HG03097 (cell line): ENCODE measurements around the gene ARHGAP26.

Experiments
- ATAC-seq: cut with Tn5 transposase; IDR thresholded peaks from one replicate; pipeline ENCODE4 v1.9.1; 2021; ENCODE audit not compliant: unreplicated experiment, low FRiP score

The ARHGAP26 gene

DNA sequence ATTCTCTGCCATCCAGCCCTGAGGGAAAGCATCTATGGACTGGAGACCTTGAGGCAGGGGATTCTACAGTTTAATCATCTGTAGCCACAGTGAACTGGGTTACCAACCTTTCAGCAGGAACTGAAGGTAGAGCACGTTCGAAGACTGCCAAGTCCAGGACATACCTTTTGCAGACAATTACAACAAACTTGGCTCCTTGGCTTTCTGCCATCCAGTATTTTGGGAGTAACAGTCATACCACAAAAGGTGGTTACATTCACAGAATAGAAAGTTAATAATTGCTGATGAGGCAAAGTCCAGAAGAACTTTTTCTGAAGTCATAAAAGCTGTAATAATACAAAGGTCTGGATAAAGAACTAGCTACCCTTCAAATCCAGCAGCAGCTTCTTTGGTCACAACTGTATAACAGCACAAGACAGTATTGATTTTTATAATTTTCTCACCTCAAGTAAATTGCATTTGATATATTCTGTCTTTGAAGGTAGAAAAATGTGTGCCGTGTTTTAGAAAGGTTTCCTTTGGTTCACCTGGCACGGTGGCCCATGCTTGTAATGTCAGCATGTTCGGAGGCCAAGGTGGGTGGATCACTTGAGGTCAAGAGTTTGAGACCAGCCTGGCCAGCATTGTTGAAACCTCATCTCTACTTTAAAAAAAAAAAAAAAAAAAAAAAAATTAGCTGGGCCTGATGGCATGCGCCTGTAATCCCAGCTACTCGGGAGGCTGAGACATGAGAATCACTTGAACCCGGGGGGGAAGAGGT lies 396.7 kb downstream of the ARHGAP26 start:
- ATAC-seq: no peak

DNA sequence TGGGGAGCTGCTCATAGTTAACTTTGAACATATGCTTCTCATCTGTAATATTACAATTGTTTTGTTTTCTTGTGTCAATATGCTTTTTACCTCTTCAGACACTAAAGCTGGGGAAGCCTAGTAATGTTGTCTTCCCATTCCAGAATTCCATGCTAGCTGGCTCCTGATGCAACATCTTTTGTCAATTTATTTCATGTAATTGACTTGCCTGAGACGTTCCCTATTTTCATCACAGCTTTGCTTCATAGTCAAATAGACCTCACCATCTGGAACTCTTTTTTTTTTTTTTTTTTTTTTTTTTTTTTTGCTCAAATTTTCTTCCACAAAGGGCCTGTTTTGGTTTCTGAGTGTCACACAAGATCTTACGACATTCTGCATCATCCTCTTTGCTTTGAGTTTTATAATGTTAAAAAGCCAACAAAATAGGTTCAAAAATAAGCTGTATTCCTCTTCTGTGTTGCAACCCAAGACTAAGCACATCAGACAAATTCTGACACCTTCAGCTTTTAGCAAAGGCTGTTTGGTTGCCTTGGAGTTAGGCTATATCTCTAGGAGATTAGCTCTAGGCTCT lies 398.1 kb downstream of the ARHGAP26 start:
- ATAC-seq: no peak

DNA sequence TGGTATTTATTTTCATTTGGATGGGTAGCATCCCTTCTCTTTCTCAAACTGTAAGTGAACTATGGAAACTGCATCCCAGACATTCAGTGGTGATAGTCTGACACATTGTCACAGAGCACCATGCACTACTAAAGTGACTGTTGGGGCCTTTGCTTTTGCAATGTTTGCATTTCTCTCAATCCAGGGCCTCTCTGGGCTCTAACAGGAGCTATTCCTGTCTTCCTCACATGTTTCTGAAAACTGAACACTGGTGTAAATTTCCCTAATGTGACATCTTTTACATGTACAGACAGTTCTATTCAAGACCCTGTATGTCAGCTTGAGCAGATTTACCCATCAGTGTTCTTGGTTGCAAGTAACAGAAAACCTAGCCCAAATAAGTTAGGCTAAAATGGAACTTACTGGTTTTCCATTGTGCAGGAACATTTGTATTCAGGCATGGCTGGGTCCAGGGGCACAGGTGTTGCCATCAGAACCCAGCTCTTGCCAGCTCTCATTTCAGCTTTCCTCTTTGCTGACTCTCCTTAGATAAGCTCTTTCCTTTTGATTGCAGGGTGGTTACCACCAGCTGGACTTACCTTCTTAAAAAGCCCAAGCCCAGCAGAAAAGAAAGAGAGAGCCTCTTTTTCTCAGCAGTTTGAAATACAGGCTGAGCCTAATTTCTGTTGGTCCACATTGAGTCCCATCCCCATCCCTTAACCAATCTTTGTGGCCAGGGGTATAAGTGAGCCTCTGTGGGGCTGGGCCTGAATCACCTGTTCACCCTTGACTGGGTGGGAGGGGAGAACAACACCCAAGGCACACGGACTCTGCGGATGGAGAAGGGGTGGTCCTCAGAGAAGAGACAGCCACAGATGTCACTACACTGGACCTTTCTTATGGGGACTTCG lies 399.0 kb downstream of the ARHGAP26 start:
- no peak for ATAC-seq

DNA sequence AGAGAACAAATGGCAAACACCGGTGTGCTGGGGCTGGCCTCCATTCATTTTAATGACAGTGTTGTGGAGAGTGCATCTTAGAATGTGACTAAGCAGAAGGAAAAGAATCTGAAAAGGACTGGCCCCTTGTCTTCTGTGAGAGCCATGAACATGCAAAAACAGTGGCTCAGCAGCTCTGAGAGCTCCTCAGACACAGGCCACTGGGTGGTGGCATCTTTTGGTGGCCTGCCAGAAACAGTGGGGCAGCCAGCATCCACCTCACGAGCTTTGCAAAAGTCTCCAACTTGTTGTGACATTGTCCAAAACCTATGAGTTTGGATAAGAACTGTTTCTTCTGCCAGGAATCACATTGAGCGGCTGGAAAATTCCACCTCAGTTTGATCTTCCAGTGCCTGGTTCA lies 399.9 kb downstream of the ARHGAP26 start:
- no peak for ATAC-seq

- ATAC-seq: no peak
Measured at GRCh38 chr5:143170977-143171376, 400.8 kb downstream of the ARHGAP26 start.

GRCh38 chr5:143172739-143173138 lies 402.6 kb downstream of the ARHGAP26 start:
- ATAC-seq: no peak

DNA sequence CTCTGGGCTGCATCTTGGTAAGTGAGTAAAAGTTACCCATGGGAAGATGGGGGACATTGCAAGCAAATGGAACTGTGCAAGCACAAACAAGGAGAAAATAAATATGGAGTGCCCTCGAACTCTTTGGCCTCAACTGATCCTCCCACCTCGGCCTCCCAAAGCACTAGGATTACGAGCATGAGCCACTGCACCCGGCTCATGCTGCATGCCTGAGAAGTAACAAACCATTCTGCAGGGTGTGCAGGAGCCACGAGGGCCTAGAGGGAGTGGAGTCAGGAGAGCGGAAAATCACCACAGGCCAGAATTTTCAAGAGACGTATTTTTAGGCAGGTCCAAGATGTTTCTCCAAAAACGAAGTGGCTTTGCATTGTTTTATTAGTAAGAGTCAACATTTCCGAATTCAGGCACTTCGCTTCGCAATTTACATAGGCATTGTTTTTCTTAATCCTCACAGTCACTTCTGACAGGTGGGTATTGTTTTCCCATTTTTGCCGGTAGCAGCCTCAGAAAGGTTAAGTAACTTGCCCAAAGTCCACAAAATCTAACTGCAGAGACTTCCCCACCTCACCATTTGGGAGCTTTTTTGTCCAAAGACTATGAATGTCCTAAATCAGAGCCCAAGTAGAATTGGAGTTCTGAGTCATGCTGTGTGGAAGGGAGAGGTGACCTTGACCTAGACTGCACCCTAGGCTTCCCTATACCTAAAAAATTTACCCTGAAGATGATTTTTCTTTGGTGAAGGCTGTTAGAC lies 403.1 kb downstream of the ARHGAP26 start:
- ATAC-seq: no peak

DNA sequence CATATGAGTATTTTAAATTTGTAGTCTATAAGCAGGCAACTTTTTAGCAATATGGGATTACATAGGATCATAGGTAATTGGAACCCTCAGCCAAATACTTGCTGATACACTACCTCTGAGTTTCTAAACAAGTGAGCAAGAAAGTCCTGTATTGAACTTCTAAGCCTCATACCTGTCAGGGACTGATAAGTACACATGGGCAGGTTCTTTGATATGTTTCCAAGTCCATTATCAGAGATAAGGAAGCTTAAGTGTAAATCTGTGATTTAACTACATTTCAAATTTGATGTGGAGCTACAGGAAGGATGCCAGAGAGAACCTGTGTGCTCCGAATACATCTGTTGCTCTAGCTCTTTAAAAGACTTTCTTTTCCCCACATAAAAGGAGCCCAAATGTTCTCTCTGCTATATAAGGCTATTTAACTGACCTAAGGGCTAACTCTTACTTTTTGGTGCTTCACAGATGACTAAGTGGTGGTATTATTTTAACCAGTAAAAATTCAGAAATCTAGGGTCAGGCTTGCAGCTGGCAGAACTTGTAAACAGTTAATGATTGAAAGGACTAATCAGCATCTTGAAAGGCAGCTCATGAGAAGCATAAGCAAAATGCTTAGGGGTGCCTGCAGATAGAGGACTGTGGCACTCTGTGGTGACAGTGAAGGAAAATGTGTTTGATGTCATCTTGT lies 404.7 kb downstream of the ARHGAP26 start:
- ATAC-seq: peak; percentile 93

GRCh38 chr5:143176048-143176447 lies 405.9 kb downstream of the ARHGAP26 start:
- no peak for ATAC-seq

DNA sequence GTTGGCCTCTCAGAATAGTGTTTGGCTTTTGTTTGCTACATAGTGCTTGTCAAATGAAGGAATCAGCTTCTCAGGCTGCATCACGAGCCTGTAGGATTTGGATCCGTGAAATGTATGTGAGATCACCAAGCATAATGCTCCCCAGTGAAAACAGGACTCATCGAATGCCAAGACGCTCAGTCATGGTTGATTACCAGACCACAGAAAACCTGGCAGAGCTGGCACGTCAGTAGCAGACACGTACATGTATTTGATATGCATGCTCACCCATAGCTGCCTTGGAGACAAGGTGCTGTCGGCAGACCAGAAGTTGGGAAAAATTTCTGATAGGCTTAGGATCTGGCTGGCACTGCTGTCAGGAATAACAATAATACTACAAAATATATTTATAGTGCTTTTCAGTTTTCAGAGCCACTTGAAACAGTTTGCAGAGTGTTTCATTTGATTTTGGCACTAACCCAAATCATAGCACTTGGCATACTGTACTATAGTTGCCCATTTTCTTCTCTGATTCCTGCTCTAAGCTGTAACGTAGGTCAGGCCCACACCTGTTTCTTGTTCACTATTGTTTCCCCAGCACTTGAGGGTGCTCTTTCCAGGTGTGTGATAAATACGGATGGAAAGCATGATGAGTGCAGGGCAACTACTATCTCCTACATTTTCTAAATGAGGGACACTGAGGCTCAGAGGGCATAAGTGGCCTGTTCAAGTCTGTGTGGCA lies 407.2 kb downstream of the ARHGAP26 start:
- ATAC-seq: no peak

- ATAC-seq: no peak
Measured at GRCh38 chr5:143179126-143179740, 409.1 kb downstream of the ARHGAP26 start.

- no peak for ATAC-seq
Measured at GRCh38 chr5:143180751-143181150, 410.6 kb downstream of the ARHGAP26 start.

GRCh38 chr5:143181173-143181572 lies 411.0 kb downstream of the ARHGAP26 start:
- no peak for ATAC-seq

GRCh38 chr5:143182106-143182505 lies 411.9 kb downstream of the ARHGAP26 start:
- no peak for ATAC-seq

GRCh38 chr5:143182901-143183820 lies 413.0 kb downstream of the ARHGAP26 start:
- peak; percentile 58 for ATAC-seq

GRCh38 chr5:143183989-143184388 lies 413.8 kb downstream of the ARHGAP26 start:
- ATAC-seq: no peak

DNA sequence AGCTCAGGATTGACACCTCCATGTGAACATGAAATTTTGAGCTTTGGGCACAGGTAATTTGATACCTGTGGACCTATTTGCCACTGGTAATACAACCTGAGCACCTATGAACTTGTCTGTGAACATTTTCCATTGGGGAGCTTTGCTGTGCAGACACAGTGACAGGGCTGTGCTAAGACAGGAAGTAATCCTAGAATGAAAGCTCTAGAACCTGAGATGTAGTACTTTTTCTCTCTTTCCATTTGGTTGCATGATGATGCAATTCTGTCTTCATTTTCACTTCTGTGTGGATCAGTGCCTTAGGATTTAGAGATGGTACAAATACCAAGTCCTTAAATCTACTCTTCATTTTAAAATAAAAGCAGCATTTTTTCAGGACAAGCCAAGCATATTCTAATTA lies 416.4 kb downstream of the ARHGAP26 start:
- no peak for ATAC-seq

- no peak for ATAC-seq
Measured at GRCh38 chr5:143187495-143187894, 417.3 kb downstream of the ARHGAP26 start.
